ENCODE data around the gene OR2W1. TPM values are rescaled to one million over a fixed set of nuclear protein-coding genes. Genes with fewer than 3 reads are reported as not detected.

OR2W1 gene
- not detected for polyA plus RNA-seq (2013, experiment 1 of 2)
- not detected for polyA plus RNA-seq (2013, experiment 2 of 2)

DNA sequence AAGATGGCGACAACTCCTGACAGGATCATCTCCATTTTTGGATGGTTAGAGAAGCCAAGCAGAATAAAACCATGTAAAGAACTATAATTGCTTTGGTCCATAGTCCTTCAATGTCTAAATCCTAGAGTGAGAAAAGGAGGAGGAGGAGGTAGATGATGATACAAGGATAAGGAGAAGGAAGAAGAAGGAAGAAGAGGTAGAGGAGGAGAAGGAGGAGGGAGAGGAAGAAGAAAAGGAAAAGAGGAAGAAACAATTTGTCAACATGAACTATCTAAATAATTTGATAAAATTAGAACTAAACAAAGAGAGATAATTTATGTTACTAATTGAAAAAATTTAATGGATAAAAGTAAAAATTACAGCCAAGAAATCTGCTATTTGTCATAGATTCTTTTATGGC lies at the start of gene OR2W1:
Gene OR2W1, minus strand, starts transcription at position 101 of the 400 bp plus-strand sequence. Its CDS starts 0 bp downstream, at position 101.
- Histone ChIP-seq H2BK15ac (replicated peaks; ENCODE audit: low read depth) (no peak within 1 kb of the TSS), H3K9ac (ENCODE audit: low read length) (no peak within 1 kb of the TSS), H3K4me2 (ENCODE audit: low read length) (no peak within 1 kb of the TSS), H3K4me3 (ENCODE audit: low read length) (no peak within 1 kb of the TSS), H3K23ac (ENCODE audit: low read length) (no peak within 1 kb of the TSS), H3K4me1 (ENCODE audit: control insufficient read depth, low read depth, low read length) (no peaks in the 10 kb centered on the region), H3K56ac (ENCODE audit: low read length) (no peak within 1 kb of the TSS), H4K5ac (ENCODE audit: low read length) (no peak within 1 kb of the TSS), H3K36me3 (ENCODE audit: control insufficient read depth, insufficient read depth, low read length) (no peaks in the 10 kb centered on the region), H3K27ac (ENCODE audit: low read depth, low read length) (no peak within 1 kb of the TSS), H3K27me3 (ENCODE audit: insufficient read depth, low read length, poor library complexity) (no peaks in the 10 kb centered on the region), H3K79me1 (ENCODE audit: low read length) (no peaks in the 10 kb centered on the region), H4K8ac (ENCODE audit: low read depth, low read length) (no peak within 1 kb of the TSS), H2AK5ac (ENCODE audit: low read length) (no peak within 1 kb of the TSS), H2BK5ac (ENCODE audit: low read length) (no peak within 1 kb of the TSS), H3K79me2 (ENCODE audit: control insufficient read depth, insufficient read depth, low read length) (no peaks in the 10 kb centered on the region), H3K4ac (ENCODE audit: low read depth, low read length) (no peak within 1 kb of the TSS), H2BK120ac (ENCODE audit: low read depth, low read length) (no peak within 1 kb of the TSS), H3K18ac (ENCODE audit: low read length) (no peak within 1 kb of the TSS)
- no CpG with 5 or more reads among the region's 1 CpG for WGBS (ENCODE audit: extremely low coverage, insufficient coverage, low lambda C conversion rate)
- no peak for DNase-seq

GRCh38 chr6:29092957-29093356 lies 48.0 kb upstream of the OR2W1 start:
- Histone ChIP-seq H3K9ac (ENCODE audit: low read length) (no peak overlapping the region), H3K27me3 (ENCODE audit: insufficient read depth, low read length, poor library complexity) (no peaks in the 10 kb centered on the region), H2BK120ac (ENCODE audit: low read depth, low read length) (no peak overlapping the region), H3K56ac (ENCODE audit: low read length) (no peak overlapping the region), H3K36me3 (ENCODE audit: control insufficient read depth, insufficient read depth, low read length) (no peaks in the 10 kb centered on the region), H3K79me1 (ENCODE audit: low read length) (no peaks in the 10 kb centered on the region), H3K79me2 (ENCODE audit: control insufficient read depth, insufficient read depth, low read length) (no peaks in the 10 kb centered on the region), H2BK5ac (ENCODE audit: low read length) (no peak overlapping the region), H2BK15ac (replicated peaks; ENCODE audit: low read depth) (no peak overlapping the region), H3K4me2 (ENCODE audit: low read length) (no peak overlapping the region), H4K8ac (ENCODE audit: low read depth, low read length) (no peak overlapping the region), H3K27ac (ENCODE audit: low read depth, low read length) (no peak overlapping the region), H3K4me3 (ENCODE audit: low read length) (no peak overlapping the region), H2AK5ac (ENCODE audit: low read length) (no peak overlapping the region), H3K18ac (ENCODE audit: low read length) (no peak overlapping the region), H3K4me1 (ENCODE audit: control insufficient read depth, low read depth, low read length) (no peaks in the 10 kb centered on the region), H3K4ac (ENCODE audit: low read depth, low read length) (no peak overlapping the region), H3K23ac (ENCODE audit: low read length) (no peak overlapping the region), H4K5ac (ENCODE audit: low read length) (no peak overlapping the region)
- WGBS (ENCODE audit: extremely low coverage, insufficient coverage, low lambda C conversion rate) = no CpG with 5 or more reads among the region's 3 CpGs
- no peak for DNase-seq

- Histone ChIP-seq H3K36me3 (ENCODE audit: control insufficient read depth, insufficient read depth, low read length) (no peaks in the 10 kb centered on the region), H2BK5ac (ENCODE audit: low read length) (no peak within 1 kb of the TSS), H3K79me1 (ENCODE audit: low read length) (no peaks in the 10 kb centered on the region), H2BK15ac (replicated peaks; ENCODE audit: low read depth) (no peak within 1 kb of the TSS), H3K4me2 (ENCODE audit: low read length) (no peak within 1 kb of the TSS), H3K23ac (ENCODE audit: low read length) (no peak within 1 kb of the TSS), H3K18ac (ENCODE audit: low read length) (no peak within 1 kb of the TSS), H3K4me3 (ENCODE audit: low read length) (no peak within 1 kb of the TSS), H2BK120ac (ENCODE audit: low read depth, low read length) (no peak within 1 kb of the TSS), H3K27me3 (ENCODE audit: insufficient read depth, low read length, poor library complexity) (no peaks in the 10 kb centered on the region), H3K27ac (ENCODE audit: low read depth, low read length) (no peak within 1 kb of the TSS), H2AK5ac (ENCODE audit: low read length) (no peak within 1 kb of the TSS), H3K4ac (ENCODE audit: low read depth, low read length) (no peak within 1 kb of the TSS), H3K79me2 (ENCODE audit: control insufficient read depth, insufficient read depth, low read length) (no peaks in the 10 kb centered on the region), H4K8ac (ENCODE audit: low read depth, low read length) (no peak within 1 kb of the TSS), H4K5ac (ENCODE audit: low read length) (no peak within 1 kb of the TSS), H3K56ac (ENCODE audit: low read length) (no peak within 1 kb of the TSS), H3K4me1 (ENCODE audit: control insufficient read depth, low read depth, low read length) (no peaks in the 10 kb centered on the region), H3K9ac (ENCODE audit: low read length) (no peak within 1 kb of the TSS)
- no CpG with 5 or more reads among the region's 1 CpG for WGBS (ENCODE audit: extremely low coverage, insufficient coverage, low lambda C conversion rate)
- no peak for DNase-seq
Observed at GRCh38 chr6:29087213-29087612, 42.2 kb upstream of the OR2W1 start, which contains the start of gene OR2B3. TSS of gene OR2B3 (minus strand) at chr6:29087313. CDS start at chr6:29087248, 65 bp downstream.

- Histone ChIP-seq H3K4ac (ENCODE audit: low read depth, low read length) (no peak overlapping the region), H3K23ac (ENCODE audit: low read length) (no peak overlapping the region), H3K79me1 (ENCODE audit: low read length) (no peaks in the 10 kb centered on the region), H3K79me2 (ENCODE audit: control insufficient read depth, insufficient read depth, low read length) (no peaks in the 10 kb centered on the region), H3K18ac (ENCODE audit: low read length) (no peak overlapping the region), H3K36me3 (ENCODE audit: control insufficient read depth, insufficient read depth, low read length) (no peaks in the 10 kb centered on the region), H2BK5ac (ENCODE audit: low read length) (no peak overlapping the region), H3K9ac (ENCODE audit: low read length) (no peak overlapping the region), H2BK120ac (ENCODE audit: low read depth, low read length) (no peak overlapping the region), H3K4me2 (ENCODE audit: low read length) (no peak overlapping the region), H4K8ac (ENCODE audit: low read depth, low read length) (no peak overlapping the region), H3K4me3 (ENCODE audit: low read length) (no peak overlapping the region), H2BK15ac (replicated peaks; ENCODE audit: low read depth) (no peak overlapping the region), H4K5ac (ENCODE audit: low read length) (no peak overlapping the region), H3K27ac (ENCODE audit: low read depth, low read length) (no peak overlapping the region), H3K4me1 (ENCODE audit: control insufficient read depth, low read depth, low read length) (no peaks in the 10 kb centered on the region), H2AK5ac (ENCODE audit: low read length) (no peak overlapping the region), H3K56ac (ENCODE audit: low read length) (no peak overlapping the region), H3K27me3 (ENCODE audit: insufficient read depth, low read length, poor library complexity) (no peaks in the 10 kb centered on the region)
- no CpG with 5 or more reads among the region's 15 CpGs for WGBS (ENCODE audit: extremely low coverage, insufficient coverage, low lambda C conversion rate)
- DNase-seq = no peak
Observed at GRCh38 chr6:29082457-29082856, 37.5 kb upstream of the OR2W1 start.

DNA sequence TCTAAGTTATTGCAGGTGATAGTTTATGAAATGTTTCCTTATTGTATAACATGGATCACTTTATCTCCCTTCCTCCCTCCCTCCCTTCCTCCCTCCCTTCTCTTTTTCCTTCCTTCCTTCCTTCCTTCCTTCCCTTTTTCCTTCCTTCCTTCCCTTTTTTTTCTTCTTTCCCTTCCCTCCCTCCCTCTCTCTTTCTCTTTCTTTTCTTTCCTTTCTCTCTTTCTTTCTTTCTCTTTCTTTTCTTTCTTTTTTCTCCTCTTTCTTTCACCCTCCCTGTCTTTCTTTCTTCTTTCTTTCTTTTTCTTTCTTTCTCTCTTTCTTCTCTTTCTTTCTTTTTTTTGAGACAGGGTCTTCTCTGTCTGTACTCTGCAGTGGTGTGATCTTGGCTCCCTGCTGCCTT lies 36.3 kb upstream of the OR2W1 start:
- H3K27ac ChIP-seq (ENCODE audit: low read depth, low read length) = no peak overlapping the region
- no peaks in the 10 kb centered on the region for H3K4me1 ChIP-seq (ENCODE audit: control insufficient read depth, low read depth, low read length)
- no peak overlapping the region for H2BK15ac ChIP-seq (replicated peaks; ENCODE audit: low read depth)
- no peaks in the 10 kb centered on the region for H3K27me3 ChIP-seq (ENCODE audit: insufficient read depth, low read length, poor library complexity)
- no peaks in the 10 kb centered on the region for H3K79me1 ChIP-seq (ENCODE audit: low read length)
- H2BK120ac ChIP-seq (ENCODE audit: low read depth, low read length) = no peak overlapping the region
- no peak overlapping the region for H2BK5ac ChIP-seq (ENCODE audit: low read length)
- no peak overlapping the region for H3K4me2 ChIP-seq (ENCODE audit: low read length)
- no peak overlapping the region for H2AK5ac ChIP-seq (ENCODE audit: low read length)
- no peaks in the 10 kb centered on the region for H3K79me2 ChIP-seq (ENCODE audit: control insufficient read depth, insufficient read depth, low read length)
- no peak overlapping the region for H3K18ac ChIP-seq (ENCODE audit: low read length)
- no peak overlapping the region for H3K9ac ChIP-seq (ENCODE audit: low read length)
- H3K56ac ChIP-seq (ENCODE audit: low read length) = no peak overlapping the region
- no peak overlapping the region for H3K23ac ChIP-seq (ENCODE audit: low read length)
- H3K4me3 ChIP-seq (ENCODE audit: low read length) = no peak overlapping the region
- no peaks in the 10 kb centered on the region for H3K36me3 ChIP-seq (ENCODE audit: control insufficient read depth, insufficient read depth, low read length)
- H4K5ac ChIP-seq (ENCODE audit: low read length) = no peak overlapping the region
- H3K4ac ChIP-seq (ENCODE audit: low read depth, low read length) = no peak overlapping the region
- no peak for DNase-seq
- no peak overlapping the region for H4K8ac ChIP-seq (ENCODE audit: low read depth, low read length)

- Histone ChIP-seq H2BK120ac (ENCODE audit: low read depth, low read length) (no peak overlapping the region), H3K4me1 (ENCODE audit: control insufficient read depth, low read depth, low read length) (no peaks in the 10 kb centered on the region), H3K4me2 (ENCODE audit: low read length) (no peak overlapping the region), H3K56ac (ENCODE audit: low read length) (no peak overlapping the region), H3K9ac (ENCODE audit: low read length) (no peak overlapping the region), H2BK5ac (ENCODE audit: low read length) (no peak overlapping the region), H3K27ac (ENCODE audit: low read depth, low read length) (no peak overlapping the region), H3K79me1 (ENCODE audit: low read length) (no peaks in the 10 kb centered on the region), H4K8ac (ENCODE audit: low read depth, low read length) (no peak overlapping the region), H2AK5ac (ENCODE audit: low read length) (no peak overlapping the region), H4K5ac (ENCODE audit: low read length) (no peak overlapping the region), H3K18ac (ENCODE audit: low read length) (no peak overlapping the region), H3K27me3 (ENCODE audit: insufficient read depth, low read length, poor library complexity) (no peaks in the 10 kb centered on the region), H3K23ac (ENCODE audit: low read length) (no peak overlapping the region), H3K79me2 (ENCODE audit: control insufficient read depth, insufficient read depth, low read length) (no peaks in the 10 kb centered on the region), H3K36me3 (ENCODE audit: control insufficient read depth, insufficient read depth, low read length) (no peaks in the 10 kb centered on the region), H3K4me3 (ENCODE audit: low read length) (no peak overlapping the region), H2BK15ac (replicated peaks; ENCODE audit: low read depth) (no peak overlapping the region), H3K4ac (ENCODE audit: low read depth, low read length) (no peak overlapping the region)
- WGBS (ENCODE audit: extremely low coverage, insufficient coverage, low lambda C conversion rate) = no CpG with 5 or more reads among the region's 1 CpG
- no peak for DNase-seq
Observed at GRCh38 chr6:29079203-29079602, 34.2 kb upstream of the OR2W1 start.
